Common myeloid progenitor, CD34-positive (primary cell): Measurements from ENCODE around the gene TAB2.

Experiments used
- CTCF ChIA-PET: fragments of 350-600 bp; sonication (Branson Sonifier 250); formaldehyde crosslinking; loops from one replicate; lab custom pipeline; 2021; ENCODE audit warnings: antibody characterized with exemption; lab: Charles Lee
- POLR2A ChIA-PET: fragments of 350-600 bp; sonication (Branson Sonifier 250); formaldehyde crosslinking; loops from one replicate; lab custom pipeline; 2021; ENCODE audit warnings: antibody characterized with exemption; lab: Charles Lee
- DNase-seq, 3 donors: peaks; one replicate each; pipeline versions ENCODE4 v3.0.0 to v3.0.0-alpha.2; 2013
- H3K27ac ChIP-seq, 2 experiments: 1 replicate in 1 of 2; 2 replicates in 1 of 2; pipeline ENCODE4 v1.7.0; 2013; ENCODE audit warnings: inconsistent platforms in 2 of 2, low read length in 2 of 2, mild to moderate bottlenecking in 2 of 2, low read depth in 1 of 2, moderate library complexity in 1 of 2; ENCODE audit not compliant: severe bottlenecking in 2 of 2, insufficient read depth in 1 of 2, poor library complexity in 1 of 2
- H3K27me3 ChIP-seq, 5 experiments: replicated peaks in 2 of 5; 1 replicate in 3 of 5; 2 replicates in 2 of 5; pipeline versions ENCODE4 v1.6.1 to v1.7.0; 2013; ENCODE audit warnings: low read length in 4 of 5, mild to moderate bottlenecking in 2 of 5, moderate library complexity in 2 of 5, inconsistent platforms in 1 of 5; ENCODE audit not compliant: insufficient read depth in 5 of 5, control insufficient read depth in 4 of 5
- H3K36me3 ChIP-seq, 4 experiments: 1 replicate in 2 of 4; 2 replicates in 2 of 4; pipeline versions ENCODE4 v1.6.1 to v1.7.0; 2013; ENCODE audit warnings: low read length in 3 of 4, control low read depth in 1 of 4, mild to moderate bottlenecking in 1 of 4; ENCODE audit not compliant: control insufficient read depth in 4 of 4, insufficient read depth in 4 of 4
- H3K4me1 ChIP-seq, 4 experiments: 1 replicate in 3 of 4; 2 replicates in 1 of 4; pipeline versions ENCODE4 v1.6.1 to v1.7.1; 2013; ENCODE audit warnings: low read length in 3 of 4, mild to moderate bottlenecking in 3 of 4, control low read depth in 1 of 4, inconsistent platforms in 1 of 4, moderate library complexity in 1 of 4; ENCODE audit not compliant: control insufficient read depth in 4 of 4, insufficient read depth in 4 of 4; ENCODE audit errors: control extremely low read depth in 1 of 4
- H3K4me3 ChIP-seq, 7 experiments: 1 replicate in 4 of 7; 2 replicates in 3 of 7; pipeline versions ENCODE4 v1.5.1 to v1.7.0; 2013; ENCODE audit warnings: mild to moderate bottlenecking in 7 of 7, low read length in 6 of 7, moderate library complexity in 6 of 7, inconsistent platforms in 2 of 7, low read depth in 2 of 7, control low read depth in 1 of 7; ENCODE audit not compliant: insufficient read depth in 4 of 7, control insufficient read depth in 1 of 7; ENCODE audit errors: extremely low read depth in 1 of 7
- H3K9me3 ChIP-seq, 5 experiments: 1 replicate in 4 of 5; 2 replicates in 1 of 5; pipeline versions ENCODE4 v1.6.1 to v1.7.1; 2013; ENCODE audit warnings: low read length in 4 of 5, mild to moderate bottlenecking in 2 of 5, inconsistent platforms in 1 of 5, low read depth in 1 of 5, moderate library complexity in 1 of 5; ENCODE audit not compliant: control insufficient read depth in 4 of 5, insufficient read depth in 2 of 5; ENCODE audit errors: control extremely low read depth in 1 of 5
- WGBS: methylation state at CpG from one replicate; pipeline ENCODE4 v1.1.5; 2013; ENCODE audit not compliant: insufficient coverage; 5-methylcytosine and 5-hydroxymethylcytosine counted together

Gene TAB2

GRCh38 chr6:149360536-149360935 is 43.0 kb downstream of the TAB2 start:
- Histone ChIP-seq H3K27ac (no peak overlapping the region), H3K36me3 (peaks cover 9 to 16% (median 12%) of the 10 kb centered on the region in 4 experiments), H3K9me3 (peaks cover 0 to 4% (median 0%) of the 10 kb centered on the region in 5 experiments), H3K27me3 (no peaks in the 10 kb centered on the region), H3K4me3 (no peak overlapping the region), H3K4me1 (peaks cover 0 to 37% (median 7%) of the 10 kb centered on the region in 4 experiments)
- 94% methylated on average over 2 of the region's 3 CpGs for WGBS
- DNase-seq: no peak
- ChIA-PET POLR2A (no interaction called here), CTCF (interaction anchor here (2.6 kb wide), 1 partner anchor 14 kb away, joined by 10 read pairs; no protein-coding TSS in a partner anchor)

GRCh38 chr6:149362289-149362688 is 44.8 kb downstream of the TAB2 start:
- ChIA-PET POLR2A (no interaction called here), CTCF (interaction anchor here (1.0 kb wide), 1 partner anchor 13 kb away, joined by 3 read pairs; no protein-coding TSS in a partner anchor)
- WGBS: 95% methylated on average over 3 of the region's 5 CpGs
- H3K27ac ChIP-seq: no peak overlapping the region
- peaks cover 9 to 19% (median 11%) of the 10 kb centered on the region in 4 experiments for H3K36me3 ChIP-seq
- H3K9me3 ChIP-seq: peaks cover 0 to 4% (median 0%) of the 10 kb centered on the region in 5 experiments
- H3K4me3 ChIP-seq: no peak overlapping the region
- DNase-seq: no peak
- peaks cover 6 to 50% (median 10%) of the 10 kb centered on the region in 4 experiments for H3K4me1 ChIP-seq
- H3K27me3 ChIP-seq: no peaks in the 10 kb centered on the region

GRCh38 chr6:149363154-149363553 is 45.6 kb downstream of the TAB2 start:
- H3K9me3 ChIP-seq: peaks cover 0 to 4% (median 0%) of the 10 kb centered on the region in 5 experiments
- no peaks in the 10 kb centered on the region for H3K27me3 ChIP-seq
- DNase-seq: no peak
- ChIA-PET CTCF (interaction anchor here (1.0 kb wide), 1 partner anchor 14 kb away, joined by 3 read pairs; no protein-coding TSS in a partner anchor), POLR2A (no interaction called here)
- H3K36me3 ChIP-seq: peaks cover 9 to 19% (median 11%) of the 10 kb centered on the region in 4 experiments
- H3K27ac ChIP-seq: no peak overlapping the region
- no peak overlapping the region for H3K4me3 ChIP-seq
- peaks cover 6 to 47% (median 10%) of the 10 kb centered on the region in 4 experiments for H3K4me1 ChIP-seq
- WGBS: no CpG with 5 or more reads among the region's 1 CpG

- POLR2A ChIA-PET: no interaction called here
Observed at GRCh38 chr6:149364557-149364956, 47.0 kb downstream of the TAB2 start.

GRCh38 chr6:149365197-149365596 is 47.7 kb downstream of the TAB2 start:
- CTCF ChIA-PET: no interaction called here

More at GRCh38 chr6:149364557-149364956, 47.0 kb downstream of the TAB2 start:
- CTCF ChIA-PET: no interaction called here
- Histone ChIP-seq H3K36me3 (peaks cover 6 to 19% (median 11%) of the 10 kb centered on the region in 4 experiments), H3K4me3 (no peak overlapping the region), H3K27ac (no peak overlapping the region), H3K9me3 (peaks cover 0 to 4% (median 0%) of the 10 kb centered on the region in 5 experiments), H3K27me3 (no peaks in the 10 kb centered on the region), H3K4me1 (peaks cover 3 to 38% (median 7%) of the 10 kb centered on the region in 4 experiments)
- WGBS: no CpG with 5 or more reads among the region's 2 CpGs
- DNase-seq: peak in 2 of 3 donors; percentile 23 to 42

GRCh38 chr6:149366267-149366921 is 48.9 kb downstream of the TAB2 start:
- no peak overlapping the region for H3K4me3 ChIP-seq
- 33% methylated on average over 1 of the region's 4 CpGs for WGBS
- no peaks in the 10 kb centered on the region for H3K27me3 ChIP-seq
- ChIA-PET POLR2A (no interaction called here), CTCF (interaction anchor here (0.6 to 0.9 kb wide), 2 partner anchors 14 to 282 kb away, joined by 3 read pairs; no protein-coding TSS in a partner anchor)
- peaks cover 2 to 15% (median 12%) of the 10 kb centered on the region in 4 experiments for H3K36me3 ChIP-seq
- H3K4me1 ChIP-seq: peaks cover 2 to 42% (median 10%) of the 10 kb centered on the region in 4 experiments
- no peak for DNase-seq
- no peak overlapping the region for H3K27ac ChIP-seq
- peaks cover 0 to 4% (median 0%) of the 10 kb centered on the region in 5 experiments for H3K9me3 ChIP-seq

More at GRCh38 chr6:149365197-149365596, 47.7 kb downstream of the TAB2 start:
- DNase-seq: peak in 2 of 3 donors; percentile 27 to 36
- peaks cover 0 to 4% (median 0%) of the 10 kb centered on the region in 5 experiments for H3K9me3 ChIP-seq
- H3K27me3 ChIP-seq: no peaks in the 10 kb centered on the region
- no peak overlapping the region for H3K27ac ChIP-seq
- peaks cover 6 to 23% (median 13%) of the 10 kb centered on the region in 4 experiments for H3K36me3 ChIP-seq
- H3K4me3 ChIP-seq: no peak overlapping the region
- POLR2A ChIA-PET: no interaction called here
- peaks cover 2 to 38% (median 7%) of the 10 kb centered on the region in 4 experiments for H3K4me1 ChIP-seq

GRCh38 chr6:149368065-149368464 is 50.6 kb downstream of the TAB2 start:
- WGBS: 100% methylated on average over 1 of the region's 1 CpG

More at GRCh38 chr6:149368065-149368464, 50.6 kb downstream of the TAB2 start:
- H3K36me3 ChIP-seq: peaks cover 6 to 10% (median 9%) of the 10 kb centered on the region in 4 experiments
- ChIA-PET POLR2A (no interaction called here), CTCF (no interaction called here)
- no peak overlapping the region for H3K4me3 ChIP-seq
- no peaks in the 10 kb centered on the region for H3K27me3 ChIP-seq
- no peak overlapping the region for H3K27ac ChIP-seq
- no peaks in the 10 kb centered on the region for H3K9me3 ChIP-seq
- no peak for DNase-seq
- H3K4me1 ChIP-seq: peaks cover 8 to 56% (median 16%) of the 10 kb centered on the region in 4 experiments
